ENCODE data around the gene SLC51B.

- TF ChIP-seq ZNF274 (IDR thresholded peaks at IDR 0.05; ENCODE audit: low read depth, low read length): no peak
- TF ChIP-seq SUZ12 (IDR thresholded peaks at IDR 0.05; ENCODE audit: extremely low read depth, insufficient read depth, insufficient read length): no peak
Observed at GRCh38 chr15:65042776-65043327, 2.3 kb upstream of the SLC51B start.
